ENCODE results near the gene TMED9. TPM values are rescaled to one million over a fixed set of nuclear protein-coding genes. Genes with fewer than 3 reads are reported as not detected.

Gene TMED9
- total RNA-seq, 1 experiment from 2014 or later, result 156 TPM

- no peaks in the 10 kb centered on the region for H3K9me3 Mint-ChIP-seq
These were observed 12.1 kb downstream of the TMED9 start for GRCh38 chr5:177604116-177604521.

More at GRCh38 chr5:177604116-177604521, 12.1 kb downstream of the TMED9 start:
- Mint-ChIP-seq H3K27me3 (ENCODE audit: low read depth) (peaks cover 1% of the 10 kb centered on the region; the same call in 1 of the 2 replicates), H3K4me3 (no peak overlapping the region), H3K36me3 (ENCODE audit: insufficient read depth in 1 of 3, low read depth in 3 of 3) (peaks cover 2 to 20% (median 11%) of the 10 kb centered on the region in 3 experiments; a peak in 6 of 7 replicates), H3K4me1 (peaks cover 17 to 33% of the 10 kb centered on the region in 2 experiments), H3K27ac (no peak overlapping the region)
- Histone ChIP-seq H3T11ph (ENCODE audit: low read length) (no peak overlapping the region), H2BK5ac (ENCODE audit: insufficient read length, low read length) (no peak overlapping the region), H3K4me2 (ENCODE audit: insufficient read depth, insufficient read length, low read length) (no peak overlapping the region), H2BK15ac (ENCODE audit: low read depth, low read length) (no peak overlapping the region), H3K79me2 (ENCODE audit: insufficient read depth, low read length) (no peaks in the 10 kb centered on the region), H3K79me1 (ENCODE audit: insufficient read depth, low read depth, low read length, poor library complexity, severe bottlenecking) (no peaks in the 10 kb centered on the region), H3K56ac (ENCODE audit: insufficient read length, low read depth, low read length) (no peak overlapping the region), H3K18ac (ENCODE audit: insufficient read length, low read depth, low read length) (no peak overlapping the region), H3K27me3 (ENCODE audit: insufficient read depth, low read length) (no peaks in the 10 kb centered on the region), H2AFZ (ENCODE audit: low read length) (no peak overlapping the region), H3K9ac (ENCODE audit: extremely low read depth, insufficient read length, low read length) (no peak overlapping the region), H3K4me1 (ENCODE audit: insufficient read depth, low read length) (peaks cover 3% of the 10 kb centered on the region; the same call in 1 of the 2 replicates), H4K20me1 (ENCODE audit: control insufficient read depth, insufficient read depth, insufficient read length) (no peaks in the 10 kb centered on the region), H2BK120ac (ENCODE audit: low read depth, low read length, poor library complexity, severe bottlenecking) (no peak overlapping the region), H4K91ac (ENCODE audit: insufficient read length, low read depth, low read length) (no peak overlapping the region), H2BK12ac (ENCODE audit: insufficient read length, low read depth, low read length) (no peak overlapping the region), H3K27ac (ENCODE audit: insufficient read length, low read depth, low read length) (no peak overlapping the region), H3K23ac (ENCODE audit: insufficient read length, low read depth, low read length) (no peak overlapping the region), H2BK20ac (ENCODE audit: low read depth, low read length, poor library complexity, severe bottlenecking) (no peak overlapping the region), H4K5ac (ENCODE audit: insufficient read length, low read depth, low read length) (no peak overlapping the region), H2AK5ac (ENCODE audit: insufficient read length, low read length) (no peak overlapping the region), H4K8ac (replicated peaks; ENCODE audit: insufficient read length, low read depth, low read length) (no peak overlapping the region), H3K9me3 (ENCODE audit: control insufficient read depth, low read depth, low read length) (no peaks in the 10 kb centered on the region), H3K14ac (ENCODE audit: insufficient read depth, low read length) (no peak overlapping the region), H3K4ac (ENCODE audit: low read depth, low read length) (no peak overlapping the region), H3K23me2 (ENCODE audit: insufficient read length, low read depth, low read length, poor library complexity, severe bottlenecking) (peaks cover 6% of the 10 kb centered on the region)
- DNase-seq, result no peak
- TF ChIP-seq CTCF (conservative IDR thresholded peaks at IDR 0.05), result no peak
- WGBS (ENCODE audit: extremely low coverage, insufficient read length, low lambda C conversion rate), result no CpG with 5 or more reads among the region's 27 CpGs
